ENCODE measurements around the gene HSF4.

HSF4 gene

GRCh38 chr16:67164599-67165061, at the start of gene HSF4:
HSF4 (plus strand) TSS chr16:67164745; CDS start chr16:67164812, 67 bp downstream.
- no peaks in the 10 kb centered on the region for H3K36me3 Mint-ChIP-seq (ENCODE audit: low read depth)
- H3K27me3 Mint-ChIP-seq (ENCODE audit: low read depth), result peaks cover 95% of the 10 kb centered on the region
- H3K27ac Mint-ChIP-seq, result no peak within 1 kb of the TSS
- TF ChIP-seq CTCF (IDR thresholded peaks at IDR 0.05; ENCODE audit: unreplicated experiment in 3 of 3), result no peak
- peaks cover 27% of the 10 kb centered on the region for H3K4me1 Mint-ChIP-seq
- peak within 1 kb of the TSS; percentile 55 to 67 (median 64) for H3K4me3 Mint-ChIP-seq
- no peaks in the 10 kb centered on the region for H3K9me3 Mint-ChIP-seq

- H3K4me3 Mint-ChIP-seq, result no peak overlapping the region
- no peak overlapping the region for H3K27ac Mint-ChIP-seq
- no peaks in the 10 kb centered on the region for H3K27me3 Mint-ChIP-seq (ENCODE audit: low read depth)
- peaks cover 15% of the 10 kb centered on the region for H3K36me3 Mint-ChIP-seq (ENCODE audit: low read depth)
- no peak for TF ChIP-seq CTCF (IDR thresholded peaks at IDR 0.05; ENCODE audit: unreplicated experiment in 3 of 3)
- H3K9me3 Mint-ChIP-seq, result no peaks in the 10 kb centered on the region
- H3K4me1 Mint-ChIP-seq, result peaks cover 20% of the 10 kb centered on the region
Observed at GRCh38 chr16:67114793-67115192, 49.8 kb upstream of the HSF4 start.

GRCh38 chr16:67115639-67116038, 48.9 kb upstream of the HSF4 start:
- Mint-ChIP-seq H3K9me3 (no peaks in the 10 kb centered on the region), H3K4me1 (peaks cover 20% of the 10 kb centered on the region), H3K4me3 (no peak overlapping the region), H3K27ac (no peak overlapping the region), H3K36me3 (ENCODE audit: low read depth) (peaks cover 19% of the 10 kb centered on the region), H3K27me3 (ENCODE audit: low read depth) (no peaks in the 10 kb centered on the region)
- no peak for TF ChIP-seq CTCF (IDR thresholded peaks at IDR 0.05; ENCODE audit: unreplicated experiment in 3 of 3)

GRCh38 chr16:67116388-67117311, 47.9 kb upstream of the HSF4 start:
- Mint-ChIP-seq H3K4me1 (peaks cover 13% of the 10 kb centered on the region), H3K27me3 (ENCODE audit: low read depth) (no peaks in the 10 kb centered on the region), H3K9me3 (no peaks in the 10 kb centered on the region), H3K36me3 (ENCODE audit: low read depth) (peaks cover 22% of the 10 kb centered on the region), H3K4me3 (no peak overlapping the region), H3K27ac (no peak overlapping the region)
- TF ChIP-seq CTCF (IDR thresholded peaks at IDR 0.05; ENCODE audit: unreplicated experiment in 3 of 3), result no peak

- H3K27me3 Mint-ChIP-seq (ENCODE audit: low read depth), result no peaks in the 10 kb centered on the region
Observed at GRCh38 chr16:67117716-67118115, 46.8 kb upstream of the HSF4 start.

More at GRCh38 chr16:67117716-67118115, 46.8 kb upstream of the HSF4 start:
- H3K4me1 Mint-ChIP-seq, result peaks cover 4% of the 10 kb centered on the region
- TF ChIP-seq CTCF (IDR thresholded peaks at IDR 0.05; ENCODE audit: unreplicated experiment in 3 of 3), result no peak
- no peak overlapping the region for H3K4me3 Mint-ChIP-seq
- H3K36me3 Mint-ChIP-seq (ENCODE audit: low read depth), result peaks cover 22% of the 10 kb centered on the region
- H3K9me3 Mint-ChIP-seq, result no peaks in the 10 kb centered on the region
- H3K27ac Mint-ChIP-seq, result no peak overlapping the region
